HG03097 (cell line): ENCODE data around the gene VOPP1.

Source experiments
- ATAC-seq: cut with Tn5 transposase; IDR thresholded peaks from one replicate; pipeline ENCODE4 v1.9.1; 2021; ENCODE audit not compliant: unreplicated experiment, low FRiP score

The VOPP1 gene

GRCh38 chr7:55534916-55535590 is 37.2 kb downstream of the VOPP1 start:
- ATAC-seq = no peak

DNA sequence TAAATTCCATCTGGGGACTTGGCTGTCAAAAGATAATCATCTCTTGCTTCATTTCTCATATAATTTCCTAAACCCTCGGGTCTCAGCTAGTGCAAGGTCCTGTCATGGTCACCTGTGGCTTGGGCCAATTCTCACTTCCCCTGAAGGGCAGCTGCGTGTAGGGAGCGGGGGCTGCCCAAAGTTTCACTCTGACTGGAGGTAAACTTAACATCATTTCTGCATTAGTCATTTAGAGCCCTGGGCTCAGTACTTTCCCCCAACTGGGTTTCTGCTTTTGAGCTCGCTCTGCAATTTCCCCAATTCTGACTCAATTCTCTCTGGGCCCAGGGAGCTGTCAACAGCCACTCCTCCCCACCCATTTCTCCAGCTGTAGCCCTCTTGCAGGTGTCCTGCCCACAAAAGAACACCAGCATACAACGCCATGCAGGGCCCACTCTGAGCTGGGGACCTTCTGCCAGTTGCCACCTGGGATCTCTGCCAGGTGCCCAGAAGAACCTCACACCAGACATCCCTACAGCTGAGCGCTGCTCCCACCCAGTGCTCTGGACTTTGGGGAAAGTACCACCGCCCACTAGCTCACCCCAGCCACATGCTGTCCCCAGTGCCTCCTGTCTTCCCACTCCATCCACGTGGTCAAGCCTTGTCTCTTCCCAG is 37.9 kb downstream of the VOPP1 start:
- peak; percentile 66 for ATAC-seq

- ATAC-seq = no peak
Measured at GRCh38 chr7:55533729-55534080, 38.6 kb downstream of the VOPP1 start.

DNA sequence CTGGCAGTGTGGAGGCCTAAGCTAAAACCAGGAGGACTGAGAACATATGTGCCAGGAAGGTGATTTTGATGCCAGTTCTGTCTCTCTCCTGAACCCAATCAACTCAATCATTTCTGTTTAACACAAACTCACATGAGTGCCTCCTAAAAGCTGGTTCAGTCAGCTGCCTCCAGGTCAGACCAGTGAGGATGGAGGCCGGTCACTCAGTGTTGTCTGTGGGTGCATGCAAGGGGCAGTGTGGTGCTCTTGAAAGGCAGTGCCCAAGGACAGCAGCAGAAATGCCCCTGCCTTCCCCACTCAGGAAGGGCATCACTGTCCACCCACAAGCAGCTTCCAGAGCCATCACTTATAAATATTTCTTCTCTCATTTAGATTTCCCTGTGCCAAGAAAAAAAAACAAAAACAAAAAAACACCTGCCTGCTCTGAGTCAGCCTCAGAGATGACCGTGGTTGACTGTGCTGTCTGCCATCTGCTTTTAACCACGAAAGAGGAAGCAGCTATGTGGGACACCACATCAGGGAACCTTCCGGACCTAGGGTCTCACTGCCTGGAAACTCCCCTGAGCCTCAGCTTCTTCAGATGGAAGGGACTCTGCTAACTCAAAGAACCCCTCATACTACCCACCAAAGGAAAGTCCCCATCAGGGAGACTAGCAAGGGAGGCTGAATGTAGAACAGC is 39.1 kb downstream of the VOPP1 start:
- peak; percentile 53 for ATAC-seq

DNA sequence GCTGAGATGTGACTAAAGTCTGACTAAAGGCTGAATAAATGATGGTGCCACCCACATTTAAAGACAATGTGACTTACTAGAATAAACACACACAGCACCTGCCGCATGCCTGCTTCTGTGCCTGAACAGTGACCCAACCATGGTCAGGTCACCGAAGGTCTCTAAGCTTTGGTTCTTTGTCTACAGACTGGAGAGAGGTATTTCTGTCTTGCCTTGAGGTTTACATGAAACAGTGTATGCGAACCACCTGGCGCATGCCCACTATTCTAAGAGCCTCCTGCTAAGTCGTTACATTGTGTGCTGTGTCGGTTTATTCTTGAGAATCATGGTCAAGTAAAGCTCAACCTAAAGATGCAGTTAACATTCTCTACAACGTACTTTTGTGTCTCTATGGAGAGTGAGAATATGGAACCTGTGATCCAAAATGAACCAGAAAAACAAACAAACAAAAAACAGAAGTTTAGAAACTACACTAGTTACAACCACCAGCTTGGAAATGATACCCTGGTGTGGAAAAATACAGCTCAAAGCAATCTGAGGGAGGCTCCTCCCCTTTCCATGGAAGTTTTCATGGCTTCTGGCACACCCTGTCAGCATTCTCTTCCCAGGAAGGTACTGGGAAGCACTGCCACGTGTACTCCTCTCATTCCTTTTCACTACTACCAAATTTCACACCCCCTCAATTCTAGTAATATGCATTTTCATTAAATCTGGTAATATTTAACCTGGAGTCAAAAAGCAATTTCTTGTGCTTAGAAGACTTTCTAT is 40.0 kb downstream of the VOPP1 start:
- ATAC-seq = no peak

DNA sequence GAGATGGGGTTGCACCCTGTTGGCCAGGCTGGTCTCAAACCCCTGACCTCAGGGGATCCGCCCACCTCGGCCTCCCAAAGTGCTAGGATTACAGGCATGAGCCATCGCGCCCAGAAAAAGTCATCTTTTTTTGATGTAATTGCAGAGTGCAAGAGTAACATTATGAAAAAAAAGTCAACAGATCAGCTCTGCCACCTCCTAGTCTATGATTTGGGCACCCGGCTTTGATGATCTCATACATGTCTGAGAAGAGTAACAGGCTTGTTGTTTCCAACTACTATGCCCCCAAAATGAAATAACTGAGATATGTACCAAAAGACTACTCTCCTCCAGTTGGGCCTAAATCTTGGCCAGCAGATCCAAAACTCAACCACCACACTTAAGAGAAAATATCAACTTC is 40.8 kb downstream of the VOPP1 start:
- no peak for ATAC-seq

GRCh38 chr7:55527307-55527706 is 45.0 kb downstream of the VOPP1 start:
- no peak for ATAC-seq

DNA sequence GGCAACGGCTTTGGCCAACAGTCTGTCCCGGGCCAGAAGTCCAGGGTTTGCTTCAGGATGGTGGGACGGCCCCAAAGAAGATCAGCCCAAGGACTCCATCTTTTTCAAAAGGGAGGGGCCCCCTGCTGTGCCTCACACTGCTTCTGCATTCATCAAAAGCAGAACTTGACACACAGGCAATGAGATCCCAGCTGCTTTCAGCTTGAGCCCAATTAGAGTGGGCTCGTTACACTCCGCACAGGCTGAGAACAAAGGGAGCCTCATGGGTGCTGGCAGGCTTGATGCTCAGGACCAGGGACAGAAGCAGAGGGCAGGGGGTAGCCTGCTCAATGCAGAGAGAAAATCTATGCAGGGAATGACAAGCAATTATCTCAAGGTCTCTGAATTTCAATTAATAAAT is 45.5 kb downstream of the VOPP1 start:
- ATAC-seq = no peak

- no peak for ATAC-seq
Measured at GRCh38 chr7:55526329-55526728, 46.0 kb downstream of the VOPP1 start.

- ATAC-seq = no peak
Measured at GRCh38 chr7:55524558-55525310, 47.6 kb downstream of the VOPP1 start.

GRCh38 chr7:55523366-55523765 is 48.9 kb downstream of the VOPP1 start:
- ATAC-seq = no peak

GRCh38 chr7:55521917-55522902 is 50.1 kb downstream of the VOPP1 start:
- no peak for ATAC-seq

DNA sequence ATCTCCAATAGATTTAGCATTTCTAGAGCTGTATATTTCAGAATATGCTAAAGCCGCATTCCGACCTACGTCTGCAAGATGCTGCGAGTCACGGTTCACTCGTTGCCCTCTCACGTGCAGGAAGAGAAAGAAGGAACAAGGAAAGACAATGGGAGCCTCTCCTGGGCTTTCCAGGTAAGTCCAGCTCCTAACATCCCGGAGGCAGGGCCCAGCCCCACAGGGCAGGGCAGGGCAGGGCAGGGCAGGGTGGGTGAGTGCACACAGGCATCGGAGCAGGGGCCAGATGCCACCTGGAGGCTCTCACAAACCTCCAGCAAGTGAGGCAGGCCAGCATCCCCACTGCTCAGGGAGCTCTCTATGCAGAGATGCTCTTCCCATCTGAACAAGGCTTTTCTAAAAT is 50.8 kb downstream of the VOPP1 start:
- ATAC-seq = no peak

DNA sequence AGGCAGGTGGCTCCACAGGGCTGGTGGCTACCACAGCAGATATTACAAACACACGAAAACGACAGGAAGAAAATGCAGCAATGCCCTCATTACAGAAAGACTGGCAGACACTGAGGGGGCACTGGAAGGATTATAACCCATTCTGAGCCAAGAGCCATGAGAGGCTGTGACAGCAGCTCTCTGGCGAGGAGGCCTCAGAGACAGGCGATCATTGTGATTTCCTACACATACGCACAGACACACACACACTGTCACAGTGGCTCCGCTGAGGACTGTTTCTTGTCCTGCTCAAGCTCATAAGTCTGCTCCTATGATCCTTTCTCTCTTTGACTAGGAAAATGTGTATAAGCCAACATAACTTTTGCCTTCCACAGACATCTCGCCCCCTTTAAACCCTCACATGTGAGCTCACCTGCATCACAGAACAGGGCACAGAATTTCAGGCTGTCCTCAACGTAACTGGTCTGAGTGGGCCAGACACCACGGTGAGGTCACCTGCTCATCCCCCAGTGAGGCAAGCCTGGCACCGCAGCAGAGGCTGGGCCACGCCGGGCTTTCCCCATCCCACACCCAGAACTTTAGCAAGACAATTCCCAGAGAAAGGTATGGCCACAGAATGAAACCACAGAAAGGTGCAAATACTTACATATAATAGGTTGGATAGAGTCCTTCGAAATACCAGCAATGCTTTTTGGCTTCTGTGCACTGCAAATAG is 51.7 kb downstream of the VOPP1 start:
- no peak for ATAC-seq

- no peak for ATAC-seq
Measured at GRCh38 chr7:55518836-55519235, 53.5 kb downstream of the VOPP1 start.

- ATAC-seq = no peak
Measured at GRCh38 chr7:55517936-55518689, 54.2 kb downstream of the VOPP1 start.

DNA sequence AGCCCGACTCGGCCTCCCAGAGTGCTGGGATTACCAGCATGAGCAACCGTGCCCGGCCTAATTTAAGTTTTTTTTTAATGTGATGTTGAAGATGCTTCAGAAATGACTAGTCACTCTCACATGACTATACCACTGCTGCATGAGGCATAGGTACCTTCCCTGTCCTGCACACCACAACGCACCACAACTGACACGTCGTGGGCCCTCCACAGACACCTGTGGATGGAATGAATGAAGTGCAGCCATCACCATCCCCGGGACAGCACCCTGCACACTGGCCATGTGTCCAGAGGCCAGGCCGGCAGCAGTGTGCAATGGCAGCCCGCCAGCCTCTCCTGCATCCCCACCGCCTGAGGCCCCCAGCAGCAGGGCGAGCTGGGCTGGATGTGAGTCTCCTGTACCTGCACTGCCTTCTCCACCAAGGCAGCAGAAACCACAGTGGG is 55.1 kb downstream of the VOPP1 start:
- peak; percentile 67 for ATAC-seq

DNA sequence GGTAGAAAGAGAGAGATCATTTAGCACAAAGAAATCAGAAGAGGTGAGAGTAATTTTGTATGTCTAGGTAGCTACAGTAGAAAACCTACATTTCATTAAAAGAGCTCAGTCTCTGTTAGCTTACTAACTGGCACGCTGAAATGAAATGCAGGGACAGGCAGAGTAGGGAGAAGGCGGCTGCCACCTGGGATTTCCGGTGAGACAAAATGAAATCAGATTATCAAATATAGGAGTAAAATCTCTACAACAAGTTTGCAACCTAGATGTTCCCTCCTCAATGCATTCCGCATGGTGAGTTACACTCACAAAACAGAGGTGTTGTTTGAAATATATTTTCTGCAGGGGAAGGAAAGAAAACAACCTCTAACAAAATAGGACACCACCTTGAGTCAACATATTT is 55.9 kb downstream of the VOPP1 start:
- no peak for ATAC-seq
